ENCODE results near the gene SOCS3. TPM values are rescaled to one million over a fixed set of nuclear protein-coding genes. Genes with fewer than 3 reads are reported as not detected.
A peak's percentile ranks its signal among the peaks of the same experiment; 100 is the strongest.
"Not testable (repeated sequence)": the region's sequence is repeated elsewhere in the genome, so short reads cannot be mapped to it uniquely, and the experiment has no call there.

The SOCS3 gene
- total RNA-seq, 1 experiment from 2014 or later = 53.1 TPM

DNA sequence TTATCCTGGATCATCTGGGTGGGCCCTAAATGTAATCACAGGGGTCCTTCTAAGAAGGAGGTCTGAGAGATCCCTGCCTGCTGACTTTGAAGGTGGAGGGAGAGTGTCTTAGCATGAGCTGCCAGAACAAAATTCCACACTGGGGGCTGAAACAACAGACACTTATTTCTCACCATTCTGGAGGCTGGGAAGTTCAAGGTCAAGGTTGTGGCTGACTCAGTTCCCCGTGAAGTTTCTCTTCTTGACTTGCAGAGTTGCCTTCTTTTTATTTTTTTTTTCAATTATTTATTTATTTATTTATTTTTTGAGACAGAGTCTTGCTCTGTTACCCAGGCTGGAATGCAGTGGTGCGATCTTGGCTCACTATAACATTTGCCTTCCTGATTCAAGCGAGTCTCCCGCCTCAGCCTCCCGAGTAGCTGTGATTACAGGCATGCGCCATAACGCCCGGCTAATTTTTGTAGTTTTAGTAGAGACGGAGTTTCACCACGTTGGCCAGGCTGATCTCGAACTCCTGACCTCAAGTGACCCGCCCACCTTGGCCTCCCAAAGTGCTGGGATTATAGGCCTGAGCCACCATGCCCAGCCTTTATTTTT is 50.1 kb downstream of the SOCS3 start:
- ATAC-seq; DNase-seq (ENCODE audit: low read depth, low spot score); CTCF ChIA-PET; H3K9me3 ChIP-seq (ENCODE audit: control insufficient read depth, insufficient read depth, low read depth, low read length); H3K27ac ChIP-seq (ENCODE audit: low read length); POLR2A ChIA-PET; in situ Hi-C loops (cut with HindIII; ENCODE audit: low pct_unique_long_range_greater_than_20kb, low sequenced_read_pairs); BruUV-seq (replicated peaks); intact Hi-C loops (cut with micrococcal nuclease; ENCODE audit: unreplicated experiment); H3K27me3 ChIP-seq (ENCODE audit: control insufficient read depth, insufficient read depth, low read length); H3K4me3 ChIP-seq (ENCODE audit: low read depth in 2 of 2, low read length in 2 of 2); H3K36me3 ChIP-seq (ENCODE audit: control insufficient read depth, insufficient read depth, low read length): not testable (repeated sequence)
- H3K4me1 ChIP-seq (ENCODE audit: control insufficient read depth, insufficient read depth, low read length) = peaks cover 14% of the 10 kb centered on the region

DNA sequence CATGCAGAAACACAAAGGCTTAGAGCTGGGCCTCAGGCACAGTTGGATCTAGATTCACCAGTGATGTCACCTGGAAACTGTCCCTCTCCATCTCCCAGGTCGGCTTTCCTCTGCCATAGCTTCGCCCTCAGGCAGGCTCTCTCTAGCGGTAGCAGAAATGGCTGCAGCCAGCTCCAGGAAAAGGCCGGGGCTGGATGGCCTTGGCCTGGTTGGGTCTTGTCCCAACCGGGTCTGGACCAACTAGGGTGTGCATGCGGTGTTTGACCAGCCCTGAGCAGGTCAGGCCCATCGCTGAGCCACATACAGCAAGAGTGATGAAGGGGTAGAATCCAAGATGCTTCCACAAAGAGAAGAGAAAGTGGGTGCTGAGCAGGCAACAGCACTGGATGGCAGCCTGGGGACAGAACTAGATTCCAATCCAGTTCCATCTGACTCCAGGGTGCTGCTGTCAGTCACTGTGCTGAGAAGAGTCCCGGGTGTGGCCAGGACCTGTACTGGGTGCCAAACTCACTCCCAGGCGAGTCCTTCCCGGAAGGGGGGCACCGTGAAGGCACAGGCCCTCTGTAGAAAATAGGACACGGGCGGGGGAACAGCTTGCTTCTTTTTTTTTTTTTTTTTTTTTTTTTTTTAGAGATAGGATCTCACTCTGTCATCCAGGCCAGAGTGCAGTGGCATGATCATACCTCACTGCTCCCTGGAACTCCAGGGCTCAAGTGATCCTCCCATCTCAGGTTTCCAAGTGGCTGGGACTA is 51.8 kb downstream of the SOCS3 start:
- Histone ChIP-seq H3K4me1 (ENCODE audit: control insufficient read depth, insufficient read depth, low read length) (peaks cover 9% of the 10 kb centered on the region; the same call in 1 of the 2 replicates), H3K4me3 (ENCODE audit: low read depth in 2 of 2, low read length in 2 of 2) (no peak overlapping the region), H3K27me3 (ENCODE audit: control insufficient read depth, insufficient read depth, low read length) (no peaks in the 10 kb centered on the region), H3K27ac (ENCODE audit: low read length) (no peak overlapping the region), H3K36me3 (ENCODE audit: control insufficient read depth, insufficient read depth, low read length) (no peaks in the 10 kb centered on the region), H3K9me3 (ENCODE audit: control insufficient read depth, insufficient read depth, low read depth, low read length) (no peaks in the 10 kb centered on the region)
- intact Hi-C loops (cut with micrococcal nuclease; ENCODE audit: unreplicated experiment) = no loop called here
- BruUV-seq (replicated peaks) = no TSS peak
- ChIA-PET CTCF (interaction anchor here (0.6 to 0.7 kb wide), 2 partner anchors 45 to 106 kb away, joined by 3 to 4 read pairs; no protein-coding TSS in a partner anchor), POLR2A (interaction anchor here (0.6 kb wide), 1 partner anchor 22 kb away, joined by 4 read pairs; no protein-coding TSS in a partner anchor)
- DNase-seq (ENCODE audit: low read depth, low spot score) (no peak), ATAC-seq (peak; percentile 41; the same call in 1 of the 2 replicates)
- in situ Hi-C loops (cut with HindIII; ENCODE audit: low pct_unique_long_range_greater_than_20kb, low sequenced_read_pairs) = no loop called here
- TF ChIP-seq REST (IDR thresholded peaks at IDR 0.05; ENCODE audit: insufficient read depth in 1 of 2, low read depth in 2 of 2, low read length in 1 of 2) (no peak), TCF7L2 (IDR thresholded peaks at IDR 0.05; ENCODE audit: low read depth, low read length) (no peak), POLR2AphosphoS5 (IDR thresholded peaks at IDR 0.05; ENCODE audit: low read depth, low read length) (no peak), CTCF (IDR thresholded peaks at IDR 0.05) (no peak), SIN3A (IDR thresholded peaks at IDR 0.05; ENCODE audit: borderline replicate concordance, insufficient read depth, low read depth, low read length) (no peak)

DNA sequence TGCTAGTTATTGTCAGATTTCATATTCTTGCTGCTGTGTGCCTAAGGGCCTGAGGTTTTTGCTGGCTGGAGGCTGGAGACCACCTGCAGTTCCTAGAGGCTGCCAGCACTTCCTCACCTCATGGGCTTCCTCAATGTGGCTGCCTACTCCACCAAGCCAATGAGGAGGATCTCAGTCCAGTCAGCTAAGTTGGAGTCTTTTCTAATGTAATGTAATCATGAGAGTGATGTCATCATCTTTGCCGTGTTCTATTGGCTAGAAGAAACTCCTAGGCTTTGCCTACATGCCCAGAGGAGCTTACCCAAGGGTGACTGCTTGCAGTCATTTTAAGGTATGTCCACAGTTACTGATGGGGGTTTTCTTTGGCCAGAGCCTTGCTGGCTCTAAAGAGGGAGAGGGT is 53.0 kb downstream of the SOCS3 start:
- Histone ChIP-seq H3K4me3 (ENCODE audit: low read depth in 2 of 2, low read length in 2 of 2) (no peak overlapping the region), H3K27ac (ENCODE audit: low read length) (no peak overlapping the region), H3K4me1 (ENCODE audit: control insufficient read depth, insufficient read depth, low read length) (peaks cover 3% of the 10 kb centered on the region; the same call in 1 of the 2 replicates), H3K36me3 (ENCODE audit: control insufficient read depth, insufficient read depth, low read length) (no peaks in the 10 kb centered on the region), H3K27me3 (ENCODE audit: control insufficient read depth, insufficient read depth, low read length) (no peaks in the 10 kb centered on the region), H3K9me3 (ENCODE audit: control insufficient read depth, insufficient read depth, low read depth, low read length) (no peaks in the 10 kb centered on the region)
- DNase-seq (ENCODE audit: low read depth, low spot score) (no peak), ATAC-seq (no peak)
- CTCF ChIA-PET = interaction anchor here (0.5 kb wide), 1 partner anchor 53 kb away, joined by 4 read pairs; the partner anchor contains the start of gene SOCS3
- intact Hi-C loops (cut with micrococcal nuclease; ENCODE audit: unreplicated experiment) (no loop called here), in situ Hi-C loops (cut with HindIII; ENCODE audit: low pct_unique_long_range_greater_than_20kb, low sequenced_read_pairs) (no loop called here)
- TF ChIP-seq REST (IDR thresholded peaks at IDR 0.05; ENCODE audit: insufficient read depth in 1 of 2, low read depth in 2 of 2, low read length in 1 of 2) (no peak), SIN3A (IDR thresholded peaks at IDR 0.05; ENCODE audit: borderline replicate concordance, insufficient read depth, low read depth, low read length) (no peak), CTCF (IDR thresholded peaks at IDR 0.05) (no peak), TCF7L2 (IDR thresholded peaks at IDR 0.05; ENCODE audit: low read depth, low read length) (no peak), POLR2AphosphoS5 (IDR thresholded peaks at IDR 0.05; ENCODE audit: low read depth, low read length) (no peak)
- POLR2A ChIA-PET = no interaction called here
- BruUV-seq (replicated peaks) = no TSS peak
